Measurements from ENCODE around the gene ATP4B.

Gene ATP4B

GRCh38 chr13:113668491-113668971 lies 10.5 kb upstream of the ATP4B start:
- H3K4me3 ChIP-seq (ENCODE audit: low read length), result no peak overlapping the region
- TF ChIP-seq CTCF (conservative IDR thresholded peaks at IDR 0.05; ENCODE audit: low read length), result no peak
- no peak for DNase-seq (ENCODE audit: low read depth)

GRCh38 chr13:113667771-113668490 lies 9.9 kb upstream of the ATP4B start:
- H3K4me3 ChIP-seq (ENCODE audit: low read length), result no peak overlapping the region
- DNase-seq (ENCODE audit: low read depth), result no peak

GRCh38 chr13:113666951-113667701 lies 9.1 kb upstream of the ATP4B start, which contains the start of gene GRK1:
TSS of gene GRK1 (plus strand) at chr13:113667219. CDS start at chr13:113667387, 168 bp downstream.
- DNase-seq (ENCODE audit: low read depth), result no peak
- no peak within 1 kb of the TSS for H3K4me3 ChIP-seq (ENCODE audit: low read length)
- TF ChIP-seq CTCF (conservative IDR thresholded peaks at IDR 0.05; ENCODE audit: low read length), result no peak

More at GRCh38 chr13:113667771-113668490, 9.9 kb upstream of the ATP4B start:
- TF ChIP-seq CTCF (conservative IDR thresholded peaks at IDR 0.05; ENCODE audit: low read length), result no peak

GRCh38 chr13:113666329-113666670 lies 8.3 kb upstream of the ATP4B start:
- no peak overlapping the region for H3K4me3 ChIP-seq (ENCODE audit: low read length)
- TF ChIP-seq CTCF (conservative IDR thresholded peaks at IDR 0.05; ENCODE audit: low read length), result no peak
- no peak for DNase-seq (ENCODE audit: low read depth)

- DNase-seq (ENCODE audit: low read depth), result no peak
- no peak for TF ChIP-seq CTCF (conservative IDR thresholded peaks at IDR 0.05; ENCODE audit: low read length)
- no peak overlapping the region for H3K4me3 ChIP-seq (ENCODE audit: low read length)
These were observed 7.8 kb upstream of the ATP4B start for GRCh38 chr13:113665597-113666328.

GRCh38 chr13:113664751-113665596 lies 7.0 kb upstream of the ATP4B start:
- DNase-seq (ENCODE audit: low read depth), result no peak
- no peak for TF ChIP-seq CTCF (conservative IDR thresholded peaks at IDR 0.05; ENCODE audit: low read length)
- no peak overlapping the region for H3K4me3 ChIP-seq (ENCODE audit: low read length)
